Small intestine (tissue), 7 donors: ENCODE data around the gene EGFR. TPM values are rescaled to one million over a fixed set of nuclear protein-coding genes. Genes with fewer than 3 reads are reported as not detected.
A peak's percentile ranks its signal among the peaks of the same experiment; 100 is the strongest.

Experiments used
- DNase-seq, 2 donors: peaks; one replicate each; pipeline versions ENCODE4 v3.0.0 to v3.0.0-alpha.2; 2013
- FAIRE-seq: peaks from 2 replicates; lab custom pipeline; 2012; peaks lifted over from hg19 to GRCh38; lab: Jason Lieb, UNC
- H3K27ac ChIP-seq, 3 donors: one replicate each; pipeline ENCODE4 v1.5.1; 2013; ENCODE audit warnings: low read length in 2 of 3, mild to moderate bottlenecking in 2 of 3, control low read depth in 1 of 3, inconsistent platforms in 1 of 3, low read depth in 1 of 3, moderate library complexity in 1 of 3
- H3K27me3 ChIP-seq, 3 donors: one replicate each; pipeline ENCODE4 v1.6.1; 2013; ENCODE audit warnings: low read length in 3 of 3, inconsistent platforms in 1 of 3; ENCODE audit not compliant: control insufficient read depth in 3 of 3, insufficient read depth in 3 of 3
- H3K36me3 ChIP-seq, 3 donors: one replicate each; pipeline ENCODE4 v1.6.1; 2013; ENCODE audit warnings: low read length in 3 of 3, inconsistent platforms in 1 of 3, low read depth in 1 of 3, mild to moderate bottlenecking in 1 of 3, moderate library complexity in 1 of 3; ENCODE audit not compliant: control insufficient read depth in 3 of 3, insufficient read depth in 2 of 3
- H3K4me1 ChIP-seq, 3 donors: one replicate each; pipeline ENCODE4 v1.6.1; 2013; ENCODE audit warnings: low read length in 2 of 3, inconsistent platforms in 1 of 3, low read depth in 1 of 3, mild to moderate bottlenecking in 1 of 3, moderate library complexity in 1 of 3; ENCODE audit not compliant: control insufficient read depth in 3 of 3, insufficient read depth in 2 of 3
- H3K4me3 ChIP-seq, 3 donors: one replicate each; pipeline ENCODE4 v1.5.1; 2013; ENCODE audit warnings: low read length in 3 of 3, control low read depth in 1 of 3, inconsistent platforms in 1 of 3, low read depth in 1 of 3, mild to moderate bottlenecking in 1 of 3, moderate library complexity in 1 of 3
- H3K9me3 ChIP-seq, 2 donors: one replicate each; pipeline ENCODE4 v1.6.1; 2013; ENCODE audit warnings: low read depth in 1 of 2, low read length in 1 of 2; ENCODE audit not compliant: control insufficient read depth in 2 of 2, insufficient read depth in 1 of 2
- WGBS, 3 donors: extraction: QIAGEN DNeasy Blood & Tissue Kit; methylation state at CpG; one replicate each; pipeline ENCODE4 v1.1.7; 2013; 5-methylcytosine and 5-hydroxymethylcytosine counted together
- polyA plus RNA-seq, 4 donors: library from polyadenylated mRNA; stranded (reverse) in 3 of 4; unstranded in 1 of 4; fragments of 200-250 nt in 3 of 4; fragments of 120-200 nt in 1 of 4; gene quantifications; one replicate each; pipeline versions ENCODE4 v1.2.1 to v1.2.3, GENCODE V29; 2013
- donor health status: healthy with polysubstance abuse.
- donor health status: control.
- donor health status: control.
- donor health status: Bipolar disorder and iron deficiency.
- donor health status: healthy.

EGFR gene
- polyA plus RNA-seq, 4 donors, result 2.2 to 30.5 (median 6.0) TPM

- no peak overlapping the region for H3K27ac ChIP-seq
- peaks cover 4 to 38% (median 12%) of the 10 kb centered on the region in 3 donors for H3K4me1 ChIP-seq
- FAIRE-seq (no peak), DNase-seq (no peak)
- 48 to 79% (median 61%) methylated on average over 4 of the region's 4 CpGs for WGBS, 3 donors
- H3K9me3 ChIP-seq, result no peaks in the 10 kb centered on the region
- H3K27me3 ChIP-seq, result no peaks in the 10 kb centered on the region
- H3K4me3 ChIP-seq, result no peak overlapping the region
- peaks cover 0 to 2% (median 0%) of the 10 kb centered on the region in 3 donors for H3K36me3 ChIP-seq
Measured at GRCh38 chr7:55095672-55096071, 76.9 kb downstream of the EGFR start.

GRCh38 chr7:55096323-55096722 is 77.5 kb downstream of the EGFR start:
- Histone ChIP-seq H3K9me3 (no peaks in the 10 kb centered on the region), H3K27me3 (no peaks in the 10 kb centered on the region), H3K4me1 (peaks cover 2 to 32% (median 10%) of the 10 kb centered on the region in 3 donors), H3K4me3 (no peak overlapping the region), H3K27ac (no peak overlapping the region), H3K36me3 (peaks cover 0 to 2% (median 0%) of the 10 kb centered on the region in 3 donors)
- DNase-seq, result peak in 1 of 2 donors; percentile 27
- no peak for FAIRE-seq
- 20 to 65% (median 47%) methylated on average over 11 of the region's 11 CpGs for WGBS, 3 donors

GRCh38 chr7:55097100-55097499 is 78.3 kb downstream of the EGFR start:
- Histone ChIP-seq H3K27ac (no peak overlapping the region), H3K4me3 (no peak overlapping the region), H3K9me3 (no peaks in the 10 kb centered on the region), H3K27me3 (no peaks in the 10 kb centered on the region), H3K4me1 (peaks cover 2 to 28% (median 8%) of the 10 kb centered on the region in 3 donors), H3K36me3 (peaks cover 0 to 2% (median 0%) of the 10 kb centered on the region in 3 donors)
- FAIRE-seq, result no peak
- no peak for DNase-seq
- 86 to 87% (median 87%) methylated on average over 4 of the region's 4 CpGs for WGBS, 3 donors

- H3K4me1 ChIP-seq, result peaks cover under 1 to 17% (median 5%) of the 10 kb centered on the region in 3 donors
- no peak for DNase-seq
Measured at GRCh38 chr7:55099066-55099820, 80.4 kb downstream of the EGFR start.

GRCh38 chr7:55099821-55100543 is 81.2 kb downstream of the EGFR start:
- Histone ChIP-seq H3K27ac (peak overlapping the region in 2 of 3 donors; percentile 35 to 62), H3K9me3 (no peaks in the 10 kb centered on the region), H3K4me3 (no peak overlapping the region), H3K4me1 (peaks cover 0 to 12% (median 5%) of the 10 kb centered on the region in 3 donors), H3K36me3 (peaks cover 0 to 6% (median 0%) of the 10 kb centered on the region in 3 donors), H3K27me3 (no peaks in the 10 kb centered on the region)
- FAIRE-seq (no peak), DNase-seq (no peak)
- WGBS, 3 donors, result 67 to 86% (median 75%) methylated on average over 8 of the region's 8 CpGs

More at GRCh38 chr7:55099066-55099820, 80.4 kb downstream of the EGFR start:
- FAIRE-seq, result no peak
- H3K27ac ChIP-seq, result peak overlapping the region in 1 of 3 donors; percentile 59
- peaks cover 0 to 5% (median 0%) of the 10 kb centered on the region in 3 donors for H3K36me3 ChIP-seq
- no peaks in the 10 kb centered on the region for H3K9me3 ChIP-seq
- no peaks in the 10 kb centered on the region for H3K27me3 ChIP-seq
- 69 to 92% (median 78%) methylated on average over 9 of the region's 9 CpGs for WGBS, 3 donors
- no peak overlapping the region for H3K4me3 ChIP-seq

- DNase-seq (no peak), FAIRE-seq (no peak)
- Histone ChIP-seq H3K27ac (peak overlapping the region in 2 of 3 donors; percentile 35 to 62), H3K9me3 (no peaks in the 10 kb centered on the region), H3K36me3 (peaks cover 0 to 6% (median 0%) of the 10 kb centered on the region in 3 donors), H3K4me3 (no peak overlapping the region), H3K4me1 (peaks cover 0 to 10% (median 5%) of the 10 kb centered on the region in 3 donors), H3K27me3 (no peaks in the 10 kb centered on the region)
- WGBS, 3 donors, result 66 to 83% (median 74%) methylated on average over 21 of the region's 21 CpGs
Measured at GRCh38 chr7:55100544-55101327, 81.9 kb downstream of the EGFR start.

GRCh38 chr7:55101359-55101758 is 82.5 kb downstream of the EGFR start:
- Histone ChIP-seq H3K4me1 (peaks cover 0 to 4% (median 3%) of the 10 kb centered on the region in 3 donors), H3K9me3 (no peaks in the 10 kb centered on the region), H3K36me3 (peaks cover 0 to 6% (median 0%) of the 10 kb centered on the region in 3 donors), H3K4me3 (no peak overlapping the region), H3K27ac (no peak overlapping the region), H3K27me3 (no peaks in the 10 kb centered on the region)
- 87 to 89% (median 89%) methylated on average over 9 of the region's 9 CpGs for WGBS, 3 donors
- FAIRE-seq, result no peak
- DNase-seq, result no peak

- no peak overlapping the region for H3K27ac ChIP-seq
- FAIRE-seq (no peak), DNase-seq (no peak)
- peaks cover 0 to 7% (median 0%) of the 10 kb centered on the region in 3 donors for H3K4me1 ChIP-seq
- peaks cover 0 to 6% (median 0%) of the 10 kb centered on the region in 3 donors for H3K36me3 ChIP-seq
- H3K9me3 ChIP-seq, result no peaks in the 10 kb centered on the region
- no peak overlapping the region for H3K4me3 ChIP-seq
- no peaks in the 10 kb centered on the region for H3K27me3 ChIP-seq
- WGBS, 3 donors, result 93 to 95% (median 94%) methylated on average over 12 of the region's 12 CpGs
Measured at GRCh38 chr7:55104123-55104522, 85.3 kb downstream of the EGFR start.
